ENCODE results near the gene ZNF296.
A peak's percentile ranks its signal among the peaks of the same experiment; 100 is the strongest.

The ZNF296 gene

GRCh38 chr19:45074744-45075300 lies 1.5 kb downstream of the ZNF296 start:
- Histone ChIP-seq H3K14ac (ENCODE audit: low read length) (no peak overlapping the region), H3K9ac (ENCODE audit: low read depth, low read length, poor library complexity) (no peak overlapping the region), H3K9me3 (replicated peaks in 1 of 2; ENCODE audit: control insufficient read depth in 2 of 2, insufficient read depth in 1 of 2, low read depth in 1 of 2, low read length in 2 of 2) (no peaks in the 10 kb centered on the region), H3K4me2 (ENCODE audit: insufficient read depth, low read length, poor library complexity, severe bottlenecking) (no peak overlapping the region), H2AFZ (ENCODE audit: low read length) (peak overlapping the region; percentile 58), H3K27ac (replicated peaks; ENCODE audit: low read length) (no peak overlapping the region), H3K27me3 (ENCODE audit: control insufficient read depth in 3 of 3, insufficient read depth in 3 of 3, low read depth in 1 of 3, low read length in 3 of 3) (peaks cover 5 to 27% (median 20%) of the 10 kb centered on the region in 3 experiments), H4K91ac (ENCODE audit: low read depth, low read length, poor library complexity) (no peak overlapping the region), H3K79me1 (ENCODE audit: low read depth, low read length) (peaks cover 5% of the 10 kb centered on the region), H2BK12ac (ENCODE audit: low read length) (no peak overlapping the region), H4K8ac (ENCODE audit: low read depth, low read length) (no peak overlapping the region), H2BK120ac (ENCODE audit: low read depth, low read length) (no peak overlapping the region), H2AK5ac (ENCODE audit: low read depth, low read length) (peak overlapping the region; percentile 73), H3K4me3 (ENCODE audit: low read length in 2 of 2) (no peak overlapping the region), H3K23ac (ENCODE audit: low read depth, low read length, poor library complexity) (no peak overlapping the region), H3K4me1 (ENCODE audit: control insufficient read depth in 2 of 2, insufficient read depth in 1 of 2, low read depth in 1 of 2, low read length in 2 of 2) (peaks cover 8 to 10% of the 10 kb centered on the region in 2 donors), H3K18ac (ENCODE audit: low read length) (no peak overlapping the region), H3K4ac (ENCODE audit: low read length) (no peak overlapping the region), H2BK15ac (ENCODE audit: low read length) (no peak overlapping the region), H2BK5ac (ENCODE audit: low read length) (no peak overlapping the region), H3K36me3 (replicated peaks in 1 of 2; ENCODE audit: control insufficient read depth in 2 of 2, insufficient read depth in 2 of 2, low read length in 2 of 2) (peaks cover 8 to 18% of the 10 kb centered on the region in 2 donors)
- WGBS, 2 donors (ENCODE audit: extremely low coverage in 2 of 2, insufficient read length in 2 of 2, insufficient replicate concordance in 1 of 2), result no CpG with 5 or more reads among the region's 11 CpGs
- peak; percentile 20 for DNase-seq (ENCODE audit: low spot score)

DNA sequence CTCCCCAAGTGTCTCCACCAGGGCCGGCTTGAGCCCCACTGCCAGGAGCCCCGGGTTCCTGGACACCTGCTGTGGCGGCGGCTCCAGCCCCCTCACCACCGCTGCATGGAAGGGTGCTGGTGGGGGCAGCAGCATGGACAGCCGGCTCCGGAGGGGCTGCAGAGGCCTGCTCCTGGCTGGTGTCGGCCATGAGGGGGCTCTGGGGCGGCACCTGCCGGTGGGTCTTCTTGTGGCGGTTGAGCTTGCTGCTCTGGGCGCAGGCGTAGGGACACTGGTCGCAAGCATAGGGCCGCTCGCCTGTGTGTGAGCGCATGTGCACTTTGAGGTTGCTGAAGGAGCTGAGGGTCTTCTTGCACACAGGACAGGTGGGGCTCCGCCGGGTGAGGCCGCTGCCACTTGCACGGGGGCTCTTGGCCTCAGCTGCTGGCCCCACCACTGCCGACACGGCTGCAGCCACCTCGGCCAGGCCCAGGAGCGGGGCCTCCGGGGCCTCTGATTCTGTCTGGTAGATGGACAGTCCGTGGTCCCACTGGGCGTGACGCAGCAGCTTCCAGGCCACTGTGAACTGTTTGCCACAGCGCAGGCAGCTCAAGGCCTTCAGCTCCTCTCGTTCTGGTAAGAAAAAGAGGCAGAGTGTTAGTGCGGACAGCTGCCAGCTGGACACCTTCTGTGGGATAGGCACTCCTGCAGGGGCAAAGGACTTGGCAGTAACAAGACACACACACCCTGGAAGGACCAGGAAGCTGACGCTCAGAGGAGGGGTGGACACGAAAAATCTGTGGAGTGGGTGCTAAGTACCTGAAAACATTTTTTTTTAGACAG lies 4.1 kb downstream of the ZNF296 start:
- H2AFZ ChIP-seq (ENCODE audit: low read length), result no peak overlapping the region
- H3K4me3 ChIP-seq (ENCODE audit: low read length in 2 of 2), result no peak overlapping the region
- no peak overlapping the region for H2BK5ac ChIP-seq (ENCODE audit: low read length)
- H3K4ac ChIP-seq (ENCODE audit: low read length), result no peak overlapping the region
- H3K36me3 ChIP-seq (replicated peaks in 1 of 2; ENCODE audit: control insufficient read depth in 2 of 2, insufficient read depth in 2 of 2, low read length in 2 of 2), result peaks cover 24 to 42% of the 10 kb centered on the region in 2 donors
- no peak for DNase-seq (ENCODE audit: low spot score)
- no peak overlapping the region for H4K8ac ChIP-seq (ENCODE audit: low read depth, low read length)
- H3K4me1 ChIP-seq (ENCODE audit: control insufficient read depth in 2 of 2, insufficient read depth in 1 of 2, low read depth in 1 of 2, low read length in 2 of 2), result peaks cover 6 to 10% of the 10 kb centered on the region in 2 donors
- no peak overlapping the region for H3K14ac ChIP-seq (ENCODE audit: low read length)
- peaks cover 6% of the 10 kb centered on the region for H3K79me1 ChIP-seq (ENCODE audit: low read depth, low read length)
- no peak overlapping the region for H2AK5ac ChIP-seq (ENCODE audit: low read depth, low read length)
- H2BK12ac ChIP-seq (ENCODE audit: low read length), result no peak overlapping the region
- H3K18ac ChIP-seq (ENCODE audit: low read length), result no peak overlapping the region
- WGBS, 2 donors (ENCODE audit: extremely low coverage in 2 of 2, insufficient read length in 2 of 2, insufficient replicate concordance in 1 of 2), result no CpG with 5 or more reads among the region's 34 CpGs
- H3K4me2 ChIP-seq (ENCODE audit: insufficient read depth, low read length, poor library complexity, severe bottlenecking), result no peak overlapping the region
- H3K23ac ChIP-seq (ENCODE audit: low read depth, low read length, poor library complexity), result peak overlapping the region; percentile 80
- no peak overlapping the region for H4K91ac ChIP-seq (ENCODE audit: low read depth, low read length, poor library complexity)
- H3K27me3 ChIP-seq (ENCODE audit: control insufficient read depth in 3 of 3, insufficient read depth in 3 of 3, low read depth in 1 of 3, low read length in 3 of 3), result peaks cover 5 to 24% (median 16%) of the 10 kb centered on the region in 3 experiments
- H2BK15ac ChIP-seq (ENCODE audit: low read length), result no peak overlapping the region
- no peak overlapping the region for H3K9ac ChIP-seq (ENCODE audit: low read depth, low read length, poor library complexity)
- no peak overlapping the region for H2BK120ac ChIP-seq (ENCODE audit: low read depth, low read length)
- no peak overlapping the region for H3K27ac ChIP-seq (replicated peaks; ENCODE audit: low read length)
- H3K9me3 ChIP-seq (replicated peaks in 1 of 2; ENCODE audit: control insufficient read depth in 2 of 2, insufficient read depth in 1 of 2, low read depth in 1 of 2, low read length in 2 of 2), result no peaks in the 10 kb centered on the region

- no peak overlapping the region for H2BK5ac ChIP-seq (ENCODE audit: low read length)
- no peak overlapping the region for H2BK15ac ChIP-seq (ENCODE audit: low read length)
- H3K4me3 ChIP-seq (ENCODE audit: low read length in 2 of 2), result no peak overlapping the region
- H3K18ac ChIP-seq (ENCODE audit: low read length), result no peak overlapping the region
- WGBS, 2 donors (ENCODE audit: extremely low coverage in 2 of 2, insufficient read length in 2 of 2, insufficient replicate concordance in 1 of 2), result no CpG with 5 or more reads among the region's 25 CpGs
- H3K9me3 ChIP-seq (replicated peaks in 1 of 2; ENCODE audit: control insufficient read depth in 2 of 2, insufficient read depth in 1 of 2, low read depth in 1 of 2, low read length in 2 of 2), result no peaks in the 10 kb centered on the region
- H4K91ac ChIP-seq (ENCODE audit: low read depth, low read length, poor library complexity), result no peak overlapping the region
- peaks cover 8% of the 10 kb centered on the region for H3K79me1 ChIP-seq (ENCODE audit: low read depth, low read length)
- no peak overlapping the region for H3K14ac ChIP-seq (ENCODE audit: low read length)
- H3K4me2 ChIP-seq (ENCODE audit: insufficient read depth, low read length, poor library complexity, severe bottlenecking), result no peak overlapping the region
- no peak overlapping the region for H4K8ac ChIP-seq (ENCODE audit: low read depth, low read length)
- DNase-seq (ENCODE audit: low spot score), result no peak
- H3K4me1 ChIP-seq (ENCODE audit: control insufficient read depth in 2 of 2, insufficient read depth in 1 of 2, low read depth in 1 of 2, low read length in 2 of 2), result peaks cover 6 to 10% of the 10 kb centered on the region in 2 donors
- H2BK12ac ChIP-seq (ENCODE audit: low read length), result no peak overlapping the region
- peaks cover 5 to 18% (median 9%) of the 10 kb centered on the region in 3 experiments for H3K27me3 ChIP-seq (ENCODE audit: control insufficient read depth in 3 of 3, insufficient read depth in 3 of 3, low read depth in 1 of 3, low read length in 3 of 3)
- H3K23ac ChIP-seq (ENCODE audit: low read depth, low read length, poor library complexity), result peak overlapping the region; percentile 80
- H3K4ac ChIP-seq (ENCODE audit: low read length), result no peak overlapping the region
- no peak overlapping the region for H3K27ac ChIP-seq (replicated peaks; ENCODE audit: low read length)
- no peak overlapping the region for H2AK5ac ChIP-seq (ENCODE audit: low read depth, low read length)
- no peak overlapping the region for H2AFZ ChIP-seq (ENCODE audit: low read length)
- H3K9ac ChIP-seq (ENCODE audit: low read depth, low read length, poor library complexity), result no peak overlapping the region
- H2BK120ac ChIP-seq (ENCODE audit: low read depth, low read length), result no peak overlapping the region
- H3K36me3 ChIP-seq (replicated peaks in 1 of 2; ENCODE audit: control insufficient read depth in 2 of 2, insufficient read depth in 2 of 2, low read length in 2 of 2), result peaks cover 27 to 48% of the 10 kb centered on the region in 2 donors
Measured at GRCh38 chr19:45071545-45071938, 4.7 kb downstream of the ZNF296 start.

- Histone ChIP-seq H2BK15ac (ENCODE audit: low read length) (no peak overlapping the region), H3K23ac (ENCODE audit: low read depth, low read length, poor library complexity) (peak overlapping the region; percentile 55), H3K27me3 (ENCODE audit: control insufficient read depth in 3 of 3, insufficient read depth in 3 of 3, low read depth in 1 of 3, low read length in 3 of 3) (peaks cover 5 to 12% (median 6%) of the 10 kb centered on the region in 3 experiments), H2AFZ (ENCODE audit: low read length) (no peak overlapping the region), H3K4me1 (ENCODE audit: control insufficient read depth in 2 of 2, insufficient read depth in 1 of 2, low read depth in 1 of 2, low read length in 2 of 2) (peaks cover 6 to 10% of the 10 kb centered on the region in 2 donors), H2BK5ac (ENCODE audit: low read length) (no peak overlapping the region), H3K27ac (replicated peaks; ENCODE audit: low read length) (no peak overlapping the region), H2AK5ac (ENCODE audit: low read depth, low read length) (no peak overlapping the region), H3K9ac (ENCODE audit: low read depth, low read length, poor library complexity) (no peak overlapping the region), H4K8ac (ENCODE audit: low read depth, low read length) (no peak overlapping the region), H3K4me3 (ENCODE audit: low read length in 2 of 2) (no peak overlapping the region), H4K91ac (ENCODE audit: low read depth, low read length, poor library complexity) (no peak overlapping the region), H3K18ac (ENCODE audit: low read length) (no peak overlapping the region), H3K79me1 (ENCODE audit: low read depth, low read length) (peaks cover 8% of the 10 kb centered on the region), H2BK120ac (ENCODE audit: low read depth, low read length) (no peak overlapping the region), H3K14ac (ENCODE audit: low read length) (no peak overlapping the region), H2BK12ac (ENCODE audit: low read length) (no peak overlapping the region), H3K9me3 (replicated peaks in 1 of 2; ENCODE audit: control insufficient read depth in 2 of 2, insufficient read depth in 1 of 2, low read depth in 1 of 2, low read length in 2 of 2) (no peaks in the 10 kb centered on the region), H3K36me3 (replicated peaks in 1 of 2; ENCODE audit: control insufficient read depth in 2 of 2, insufficient read depth in 2 of 2, low read length in 2 of 2) (peaks cover 28 to 53% of the 10 kb centered on the region in 2 donors), H3K4ac (ENCODE audit: low read length) (no peak overlapping the region), H3K4me2 (ENCODE audit: insufficient read depth, low read length, poor library complexity, severe bottlenecking) (no peak overlapping the region)
- WGBS, 2 donors (ENCODE audit: extremely low coverage in 2 of 2, insufficient read length in 2 of 2, insufficient replicate concordance in 1 of 2), result no CpG with 5 or more reads among the region's 19 CpGs
- DNase-seq (ENCODE audit: low spot score), result no peak
Measured at GRCh38 chr19:45070861-45071544, 5.3 kb downstream of the ZNF296 start.
